Naive thymus-derived CD4-positive, alpha-beta T cell (primary cell): ENCODE data around the gene GNG7. TPM values are rescaled to one million over a fixed set of nuclear protein-coding genes. Genes with fewer than 3 reads are reported as not detected.
A peak's percentile ranks its signal among the peaks of the same experiment; 100 is the strongest.

Source experiments
- ATAC-seq: fragments of 150-1000 bp; cut with Tn5 transposase; 2 replicates; pipeline ENCODE4 v1.10.0; 2021; ENCODE audit warnings: mild to moderate bottlenecking, moderate library complexity
- CTCF ChIA-PET: fragments of 350-600 bp; sonication (Branson Sonifier 250); formaldehyde crosslinking; loops from one replicate; lab custom pipeline; 2021; ENCODE audit warnings: antibody characterized with exemption; lab: Charles Lee
- POLR2A ChIA-PET: fragments of 350-600 bp; sonication (Branson Sonifier 250); formaldehyde crosslinking; loops from one replicate; lab custom pipeline; 2021; ENCODE audit warnings: antibody characterized with exemption, inconsistent platforms; lab: Charles Lee
- DNase-seq, 9 donors: peaks; one replicate each; pipeline versions ENCODE4 v3.0.0 to v3.0.0-alpha.2; 2020 to 2022; ENCODE audit warnings: mixed read lengths in 1 of 9
- H3K27ac ChIP-seq: one replicate; pipeline ENCODE4 v1.7.0; 2013; ENCODE audit warnings: mild to moderate bottlenecking, low read depth, low read length, moderate library complexity
- H3K27me3 ChIP-seq, 2 donors: one replicate each; pipeline ENCODE4 v1.7.0; 2013; ENCODE audit warnings: low read length in 2 of 2, mild to moderate bottlenecking in 2 of 2, moderate library complexity in 2 of 2; ENCODE audit not compliant: control insufficient read depth in 2 of 2, insufficient read depth in 2 of 2
- H3K36me3 ChIP-seq, 3 experiments: 1 replicate in 2 of 3; 2 replicates in 1 of 3; pipeline ENCODE4 v1.7.0; 2013; ENCODE audit warnings: low read length in 3 of 3, mild to moderate bottlenecking in 3 of 3, moderate library complexity in 1 of 3; ENCODE audit not compliant: insufficient read depth in 3 of 3, control insufficient read depth in 2 of 3
- H3K4me1 ChIP-seq, 2 donors: one replicate each; pipeline ENCODE4 v1.7.0; 2013; ENCODE audit warnings: low read length in 2 of 2, mild to moderate bottlenecking in 2 of 2, moderate library complexity in 1 of 2; ENCODE audit not compliant: control insufficient read depth in 2 of 2, insufficient read depth in 2 of 2
- H3K4me3 ChIP-seq: 2 replicates; pipeline ENCODE4 v1.7.0; 2013; ENCODE audit warnings: mild to moderate bottlenecking, low read length
- H3K9me3 ChIP-seq, 3 experiments: 1 replicate in 2 of 3; 2 replicates in 1 of 3; pipeline ENCODE4 v1.7.0; 2013; ENCODE audit warnings: low read length in 3 of 3; ENCODE audit not compliant: control insufficient read depth in 2 of 3
- H3K27ac Mint-ChIP-seq, 9 donors: one replicate each; pipeline ENCODE4 v1.8.0; 2020 to 2022; ENCODE audit warnings: mixed read lengths in 9 of 9, mild to moderate bottlenecking in 8 of 9, moderate library complexity in 5 of 9, inconsistent platforms in 2 of 9
- H3K27me3 Mint-ChIP-seq, 5 donors: one replicate each; pipeline ENCODE4 v1.8.0; 2021 to 2022; ENCODE audit warnings: mixed read lengths in 5 of 5, mild to moderate bottlenecking in 1 of 5
- H3K36me3 Mint-ChIP-seq, 5 donors: one replicate each; pipeline ENCODE4 v1.8.0; 2020 to 2022; ENCODE audit warnings: mixed read lengths in 5 of 5, mild to moderate bottlenecking in 3 of 5, inconsistent platforms in 1 of 5
- H3K4me1 Mint-ChIP-seq, 7 donors: one replicate each; pipeline ENCODE4 v1.8.0; 2020 to 2022; ENCODE audit warnings: mixed read lengths in 7 of 7, mild to moderate bottlenecking in 3 of 7, inconsistent platforms in 1 of 7
- H3K4me3 Mint-ChIP-seq, 10 donors: one replicate each; pipeline ENCODE4 v1.8.0; 2020 to 2022; ENCODE audit warnings: mild to moderate bottlenecking in 10 of 10, mixed read lengths in 10 of 10, moderate library complexity in 6 of 10, inconsistent platforms in 2 of 10
- H3K9me3 Mint-ChIP-seq, 11 donors: one replicate each; pipeline ENCODE4 v1.8.0; 2020 to 2022; ENCODE audit warnings: mixed read lengths in 11 of 11, mild to moderate bottlenecking in 4 of 11, inconsistent platforms in 1 of 11, moderate library complexity in 1 of 11
- intact Hi-C, 2 donors: fragments of 100-400 bp; cut with micrococcal nuclease; formaldehyde crosslinking; loops; one replicate each; pipeline ENCODE4 v1.15.1; 2023
- polyA plus RNA-seq, 2 donors: library from polyadenylated mRNA; unstranded; fragments of 300-500 nt; fragmentation: Illumina TruSeq; gene quantifications; one replicate each; pipeline ENCODE4 v1.2.3, GENCODE V29; 2021
- total RNA-seq, 6 experiments: library from RNA in 5 of 6; stranded (reverse) in 5 of 6; gene quantifications; 1 replicate in 5 of 6; 2 replicates in 1 of 6; pipeline ENCODE4 v1.2.3 and lab custom pipeline; 2021 to 2026

The GNG7 gene
- total and polyA plus RNA-seq, 7 experiments from 2014 or later: 0.31 to 6.8 (median 4.7) TPM

DNA sequence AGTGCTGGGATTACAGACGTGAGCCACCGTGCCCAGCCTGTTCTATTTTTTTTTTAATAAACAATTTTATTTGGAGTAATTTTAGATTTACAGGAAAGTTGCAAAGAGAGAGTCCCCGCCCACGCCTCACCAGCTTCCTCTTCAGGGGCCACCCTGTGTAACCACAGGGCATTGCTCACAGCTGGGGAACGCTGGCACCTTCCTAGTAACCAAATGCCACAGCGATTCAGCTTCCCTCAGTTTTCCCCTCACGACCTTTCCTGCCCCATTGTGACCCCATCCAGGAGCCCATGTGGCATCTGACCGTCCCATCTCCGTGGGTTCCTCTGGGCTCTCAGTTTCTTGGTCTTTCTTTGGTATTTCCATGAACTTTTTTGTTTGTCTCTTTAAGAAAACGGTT, 83.9 kb downstream of the GNG7 start:
- no peaks in the 10 kb centered on the region for H3K27me3 ChIP-seq
- Mint-ChIP-seq H3K27ac (peak overlapping the region; percentile 85 to 97 (median 93)), H3K4me1 (peaks cover 37 to 71% (median 63%) of the 10 kb centered on the region in 7 donors), H3K36me3 (peaks cover 0 to 3% (median 0%) of the 10 kb centered on the region in 5 donors), H3K9me3 (peaks cover 0 to 4% (median 0%) of the 10 kb centered on the region in 11 donors), H3K27me3 (peaks cover 0 to 3% (median 0%) of the 10 kb centered on the region in 5 donors), H3K4me3 (peak overlapping the region; percentile 71 to 89 (median 82))
- H3K4me1 ChIP-seq: peaks cover 51 to 61% of the 10 kb centered on the region in 2 donors
- intact Hi-C loops: loop anchor here in 1 of 2 donors (10.0 kb wide), 1 partner anchor 344 kb away; no protein-coding TSS in a partner anchor
- POLR2A ChIA-PET: interaction anchor here (0.6 to 16.4 kb wide), 11 partner anchors 11 to 379 kb away, joined by 3 to 415 read pairs (median 4); partner anchors contain the start of genes GADD45B and LMNB2
- DNase-seq (peak in 8 of 9 donors; percentile 46 to 71 (median 60)), ATAC-seq (peak; percentile 62)
- H3K36me3 ChIP-seq: no peaks in the 10 kb centered on the region
- CTCF ChIA-PET: interaction anchor here (0.6 to 6.9 kb wide), 10 partner anchors 9 to 196 kb away, joined by 3 to 39 read pairs (median 5); partner anchors contain the start of genes GADD45B and TIMM13
- H3K9me3 ChIP-seq: no peaks in the 10 kb centered on the region
- H3K27ac ChIP-seq: peak overlapping the region; percentile 71
- peak overlapping the region; percentile 34 for H3K4me3 ChIP-seq

DNA sequence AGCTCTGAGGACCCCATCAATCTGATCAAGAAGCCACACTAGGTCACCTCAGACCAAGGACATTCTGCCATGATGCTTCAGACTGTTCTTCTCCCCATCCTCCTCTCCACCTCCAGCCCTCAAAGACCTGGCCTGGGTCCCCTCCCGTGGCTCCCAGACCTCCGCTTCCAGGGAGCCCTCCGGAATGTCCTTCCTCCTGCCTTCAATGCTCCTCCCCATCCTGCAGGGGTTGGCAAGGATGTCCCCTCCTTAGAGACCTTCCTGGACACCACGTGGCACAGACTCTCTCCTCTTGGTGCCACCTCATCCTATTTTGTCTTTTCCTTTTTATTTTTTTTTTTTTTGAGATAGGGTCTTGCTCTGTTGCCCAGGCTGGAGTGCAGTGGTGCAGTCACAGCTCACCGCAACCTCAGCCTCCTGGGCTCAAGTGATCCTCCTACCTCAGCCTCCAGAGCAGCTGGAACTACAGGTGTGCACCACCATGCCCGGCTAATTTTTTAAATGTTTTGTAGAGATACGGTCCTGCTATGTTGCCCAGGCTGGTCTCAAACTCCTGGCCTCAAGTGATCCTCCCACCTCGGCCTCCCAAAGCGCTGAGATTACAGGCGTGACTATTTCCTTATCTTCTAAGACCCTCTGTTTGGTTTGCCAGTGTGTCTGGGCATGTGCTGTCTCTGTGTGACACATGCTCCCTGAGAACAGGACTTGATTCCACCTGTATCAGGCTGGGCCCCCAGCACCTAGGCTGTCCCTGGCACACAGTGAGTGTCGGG, 84.9 kb downstream of the GNG7 start:
- Histone ChIP-seq H3K27ac (peak overlapping the region; percentile 71), H3K27me3 (no peaks in the 10 kb centered on the region), H3K4me1 (peaks cover 53 to 66% of the 10 kb centered on the region in 2 donors), H3K4me3 (peak overlapping the region; percentile 34), H3K36me3 (no peaks in the 10 kb centered on the region), H3K9me3 (no peaks in the 10 kb centered on the region)
- H3K36me3 Mint-ChIP-seq: peaks cover 0 to 3% (median 0%) of the 10 kb centered on the region in 5 donors
- peaks cover 40 to 79% (median 69%) of the 10 kb centered on the region in 7 donors for H3K4me1 Mint-ChIP-seq
- no peak for DNase-seq
- POLR2A ChIA-PET: interaction anchor here (0.6 to 16.4 kb wide), 8 partner anchors 9 to 359 kb away, joined by 3 to 415 read pairs (median 6); partner anchors contain the start of gene GADD45B
- H3K27me3 Mint-ChIP-seq: peaks cover 0 to 3% (median 0%) of the 10 kb centered on the region in 5 donors
- intact Hi-C loops: loop anchor here in 1 of 2 donors (10.0 kb wide), 1 partner anchor 343 kb away; no protein-coding TSS in a partner anchor
- ATAC-seq: no peak
- CTCF ChIA-PET: interaction anchor here (0.8 to 6.9 kb wide), 7 partner anchors 9 to 195 kb away, joined by 3 to 39 read pairs (median 7); partner anchors contain the start of gene GADD45B
- peaks cover 0 to 4% (median 0%) of the 10 kb centered on the region in 11 donors for H3K9me3 Mint-ChIP-seq
- H3K4me3 Mint-ChIP-seq: peak overlapping the region; percentile 56 to 89 (median 82)
- peak overlapping the region; percentile 85 to 97 (median 91) for H3K27ac Mint-ChIP-seq

DNA sequence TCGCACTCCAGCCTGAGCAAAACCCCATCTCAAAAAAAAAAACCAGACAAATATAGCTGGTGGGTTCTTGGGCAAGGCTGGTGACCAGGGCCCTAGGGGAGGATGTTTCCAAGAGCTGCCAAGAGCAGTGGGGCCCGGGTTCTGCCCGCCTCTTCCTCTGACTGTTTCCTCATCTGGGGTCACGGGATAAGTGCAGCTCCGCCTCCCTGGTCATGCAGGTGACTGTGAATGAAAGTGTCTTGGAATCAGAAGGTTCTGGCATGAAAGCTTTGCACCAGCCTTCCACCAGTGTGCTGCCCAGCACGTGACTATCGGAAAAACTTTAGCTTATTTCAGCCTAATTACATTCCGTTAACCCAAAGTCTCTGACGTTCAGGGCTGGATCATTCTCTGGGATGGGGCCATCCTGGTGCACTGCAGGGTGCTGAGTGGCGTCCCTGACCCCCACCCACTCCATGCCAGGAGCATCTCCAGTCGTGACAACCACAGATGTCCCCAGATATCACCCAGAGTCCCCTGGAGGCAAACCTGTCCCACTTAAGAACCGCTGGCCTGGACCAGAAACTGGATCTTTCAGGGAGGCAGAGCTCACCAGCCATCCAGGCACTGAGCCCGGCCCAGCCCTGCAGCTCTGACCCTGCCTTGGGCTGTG, 85.6 kb downstream of the GNG7 start:
- ChIA-PET CTCF (interaction anchor here (0.6 to 6.9 kb wide), 8 partner anchors 9 to 147 kb away, joined by 3 to 39 read pairs (median 8); partner anchors contain the start of gene GADD45B), POLR2A (interaction anchor here (0.6 to 16.4 kb wide), 8 partner anchors 8 to 733 kb away, joined by 3 to 415 read pairs (median 6); partner anchors contain the start of gene GADD45B)
- Histone ChIP-seq H3K4me3 (no peak overlapping the region), H3K4me1 (peaks cover 53 to 66% of the 10 kb centered on the region in 2 donors), H3K36me3 (no peaks in the 10 kb centered on the region), H3K27ac (no peak overlapping the region), H3K27me3 (no peaks in the 10 kb centered on the region), H3K9me3 (no peaks in the 10 kb centered on the region)
- Mint-ChIP-seq H3K27me3 (peaks cover 0 to 3% (median 0%) of the 10 kb centered on the region in 5 donors), H3K4me1 (peaks cover 40 to 74% (median 68%) of the 10 kb centered on the region in 7 donors), H3K27ac (peak overlapping the region in 8 of 9 donors; percentile 60 to 97 (median 92)), H3K9me3 (peaks cover 0 to 4% (median 0%) of the 10 kb centered on the region in 11 donors), H3K36me3 (peaks cover 0 to 3% (median 0%) of the 10 kb centered on the region in 5 donors), H3K4me3 (peak overlapping the region; percentile 23 to 89 (median 68))
- peak in 6 of 9 donors; percentile 37 to 58 (median 49) for DNase-seq
- ATAC-seq: peak; percentile 45
- intact Hi-C loops: loop anchor here (1.0 to 10.0 kb wide), 2 partner anchors 342 to 381 kb away; partner anchors contain the start of genes PLEKHJ1 (in 1 of the 2) and SF3A2 (in 1 of the 2)

DNA sequence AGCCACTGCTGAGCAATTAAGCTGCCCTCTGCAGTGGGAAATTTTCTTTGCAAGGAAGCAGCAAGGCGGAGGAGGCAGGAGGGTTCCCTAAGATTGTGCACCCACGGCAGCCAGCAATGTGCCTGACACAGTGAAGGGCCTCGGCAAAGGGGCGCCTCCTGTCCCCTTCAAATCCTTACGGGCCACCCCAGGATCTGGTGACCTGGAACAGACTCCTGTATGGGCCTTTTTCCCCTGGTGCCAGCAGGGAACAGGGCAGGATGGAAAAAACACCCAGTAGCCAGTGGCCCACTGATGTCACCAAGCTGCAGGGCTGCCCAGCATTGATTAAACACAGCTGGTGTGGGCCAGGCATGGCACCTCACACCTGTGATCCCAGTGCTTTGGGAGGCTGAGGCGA, 86.7 kb downstream of the GNG7 start:
- POLR2A ChIA-PET: interaction anchor here (0.6 to 16.4 kb wide), 3 partner anchors 13 to 732 kb away, joined by 3 to 415 read pairs (median 65); partner anchors contain the start of gene GADD45B
- peak overlapping the region in 2 of 9 donors; percentile 26 to 28 for H3K27ac Mint-ChIP-seq
- H3K4me3 ChIP-seq: no peak overlapping the region
- intact Hi-C loops: loop anchor here (1.0 to 10.0 kb wide), 2 partner anchors 341 to 379 kb away; partner anchors contain the start of genes PLEKHJ1 (in 1 of the 2) and SF3A2 (in 1 of the 2)
- peak overlapping the region in 1 of 10 donors; percentile 7 for H3K4me3 Mint-ChIP-seq
- CTCF ChIA-PET: interaction anchor here (0.6 to 6.9 kb wide), 7 partner anchors 10 to 142 kb away, joined by 3 to 39 read pairs (median 9); partner anchors contain the start of gene GADD45B
- ATAC-seq: no peak
- H3K9me3 Mint-ChIP-seq: peaks cover 0 to 4% (median 0%) of the 10 kb centered on the region in 11 donors
- H3K4me1 ChIP-seq: peaks cover 42 to 55% of the 10 kb centered on the region in 2 donors
- no peaks in the 10 kb centered on the region for H3K27me3 ChIP-seq
- no peaks in the 10 kb centered on the region for H3K36me3 ChIP-seq
- peaks cover 0 to 6% (median 0%) of the 10 kb centered on the region in 5 donors for H3K27me3 Mint-ChIP-seq
- H3K36me3 Mint-ChIP-seq: peaks cover 0 to 3% (median 0%) of the 10 kb centered on the region in 5 donors
- DNase-seq: no peak
- H3K4me1 Mint-ChIP-seq: peaks cover 32 to 68% (median 61%) of the 10 kb centered on the region in 7 donors
- no peak overlapping the region for H3K27ac ChIP-seq
- no peaks in the 10 kb centered on the region for H3K9me3 ChIP-seq

DNA sequence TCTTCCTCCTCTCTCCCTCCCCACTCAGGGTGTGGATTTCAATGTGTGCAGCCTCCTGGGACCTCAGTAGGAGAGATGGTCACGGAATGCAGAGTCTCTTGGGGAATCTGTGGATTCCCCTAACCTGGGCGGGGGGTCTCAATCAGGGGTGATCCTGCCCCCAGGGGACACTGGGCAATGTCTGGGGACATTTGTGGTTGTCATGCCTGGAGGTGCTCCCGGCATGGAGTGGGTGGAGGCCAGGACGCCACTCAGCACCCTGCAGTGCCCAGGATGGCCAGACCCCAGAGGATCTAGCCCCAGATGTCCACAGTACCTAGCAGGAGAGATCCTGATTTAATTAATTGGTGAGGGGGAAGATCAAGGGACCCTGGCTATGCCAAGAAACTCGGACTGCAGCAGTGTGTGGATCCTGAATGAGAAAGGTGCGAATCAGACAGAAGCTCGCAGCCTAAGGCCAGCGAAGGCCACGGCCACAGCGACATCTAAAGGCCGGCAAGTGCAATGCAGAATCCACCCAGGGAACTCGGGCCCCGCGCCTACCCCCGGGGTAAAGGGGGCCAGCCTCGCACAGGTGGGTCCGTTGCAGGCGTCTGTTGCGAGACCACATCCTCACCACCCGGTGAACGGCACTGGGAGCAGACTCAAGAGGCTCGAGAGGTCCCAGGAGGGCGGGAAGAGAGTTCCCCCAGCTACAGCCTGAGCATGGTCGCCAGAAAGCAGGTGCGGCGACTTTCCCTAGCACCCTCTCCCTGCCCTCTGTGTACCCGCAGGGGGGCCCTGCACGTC, 88.8 kb downstream of the GNG7 start:
- intact Hi-C loops: loop anchor here (1.0 to 10.0 kb wide), 4 partner anchors 8 to 339 kb away; no protein-coding TSS in a partner anchor
- POLR2A ChIA-PET: interaction anchor here (0.5 to 16.4 kb wide), 6 partner anchors 14 to 140 kb away, joined by 3 to 415 read pairs (median 3); partner anchors contain the start of gene GADD45B

More for the DNA sequence above, 88.8 kb downstream of the GNG7 start:
- DNase-seq (peak; percentile 41 to 69 (median 55)), ATAC-seq (peak; percentile 58)
- CTCF ChIA-PET: interaction anchor here (0.6 to 7.9 kb wide), 9 partner anchors 14 to 1187 kb away, joined by 3 to 78 read pairs (median 10); partner anchors contain the start of gene GADD45B
- Mint-ChIP-seq H3K4me1 (peaks cover 16 to 54% (median 45%) of the 10 kb centered on the region in 7 donors), H3K27me3 (peaks cover 0 to 18% (median 0%) of the 10 kb centered on the region in 5 donors), H3K9me3 (peaks cover 0 to 4% (median 0%) of the 10 kb centered on the region in 11 donors), H3K36me3 (peaks cover 0 to 3% (median 0%) of the 10 kb centered on the region in 5 donors), H3K4me3 (peak overlapping the region in 8 of 10 donors; percentile 9 to 54 (median 26)), H3K27ac (peak overlapping the region in 6 of 9 donors; percentile 15 to 51 (median 24))
- H3K4me1 ChIP-seq: peaks cover 23 to 35% of the 10 kb centered on the region in 2 donors
- no peaks in the 10 kb centered on the region for H3K27me3 ChIP-seq
- no peak overlapping the region for H3K4me3 ChIP-seq
- no peak overlapping the region for H3K27ac ChIP-seq
- H3K36me3 ChIP-seq: no peaks in the 10 kb centered on the region
- no peaks in the 10 kb centered on the region for H3K9me3 ChIP-seq
